ENCODE results near the gene PDE4D.

DNA sequence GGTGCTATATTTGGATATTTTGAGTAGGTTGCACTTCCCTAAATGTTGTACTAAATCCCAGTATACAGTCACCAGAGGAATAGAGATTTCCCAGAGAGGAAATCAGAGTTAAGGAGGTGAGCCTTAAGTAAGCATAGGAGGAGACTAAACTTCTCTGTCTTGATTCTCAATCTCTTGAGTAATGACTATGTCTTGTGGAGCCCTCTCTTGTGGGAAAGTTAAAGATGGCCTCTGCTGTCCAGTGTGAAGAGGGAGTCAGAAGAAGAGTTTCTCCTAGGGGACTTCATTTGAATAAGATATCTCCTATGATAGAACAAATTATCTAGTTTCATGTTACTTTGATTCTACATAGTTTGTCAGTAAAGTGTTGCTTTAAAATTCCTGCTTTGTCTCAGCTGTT lies 502.5 kb downstream of the PDE4D start:
- TF ChIP-seq, protein P1, sequence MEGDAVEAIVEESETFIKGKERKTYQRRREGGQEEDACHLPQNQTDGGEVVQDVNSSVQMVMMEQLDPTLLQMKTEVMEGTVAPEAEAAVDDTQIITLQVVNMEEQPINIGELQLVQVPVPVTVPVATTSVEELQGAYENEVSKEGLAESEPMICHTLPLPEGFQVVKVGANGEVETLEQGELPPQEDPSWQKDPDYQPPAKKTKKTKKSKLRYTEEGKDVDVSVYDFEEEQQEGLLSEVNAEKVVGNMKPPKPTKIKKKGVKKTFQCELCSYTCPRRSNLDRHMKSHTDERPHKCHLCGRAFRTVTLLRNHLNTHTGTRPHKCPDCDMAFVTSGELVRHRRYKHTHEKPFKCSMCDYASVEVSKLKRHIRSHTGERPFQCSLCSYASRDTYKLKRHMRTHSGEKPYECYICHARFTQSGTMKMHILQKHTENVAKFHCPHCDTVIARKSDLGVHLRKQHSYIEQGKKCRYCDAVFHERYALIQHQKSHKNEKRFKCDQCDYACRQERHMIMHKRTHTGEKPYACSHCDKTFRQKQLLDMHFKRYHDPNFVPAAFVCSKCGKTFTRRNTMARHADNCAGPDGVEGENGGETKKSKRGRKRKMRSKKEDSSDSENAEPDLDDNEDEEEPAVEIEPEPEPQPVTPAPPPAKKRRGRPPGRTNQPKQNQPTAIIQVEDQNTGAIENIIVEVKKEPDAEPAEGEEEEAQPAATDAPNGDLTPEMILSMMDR (IDR thresholded peaks at IDR 0.05), result no peak
- no peak for TF ChIP-seq POLR2A (IDR thresholded peaks at IDR 0.05)

All from right lobe of liver (tissue), 4 donors.